Astrocyte (in vitro differentiated cells and primary cell): ENCODE results near the gene TSPAN32. TPM values are rescaled to one million over a fixed set of nuclear protein-coding genes. Genes with fewer than 3 reads are reported as not detected.

ENCODE experiments used
- DNase-seq: peaks from one replicate; pipeline ENCODE4 v3.0.0-alpha.2; 2010; ENCODE audit warnings: low read depth
- FAIRE-seq: peaks from 2 replicates; lab custom pipeline; 2011; peaks lifted over from hg19 to GRCh38; lab: Jason Lieb, UNC
- H2AFZ ChIP-seq: 2 replicates; pipeline ENCODE4 v1.6.0; 2012; ENCODE audit warnings: low read depth, low read length, inconsistent platforms
- H3K27ac ChIP-seq: 2 replicates; pipeline ENCODE4 v1.5.1; 2011; ENCODE audit warnings: low read depth, low read length, inconsistent platforms
- H3K27me3 ChIP-seq: 2 replicates; pipeline ENCODE4 v1.6.0; 2011; ENCODE audit warnings: low read length, inconsistent platforms; ENCODE audit not compliant: insufficient read depth
- H3K36me3 ChIP-seq: 2 replicates; pipeline ENCODE4 v1.5.1; 2011; ENCODE audit warnings: low read length, inconsistent platforms; ENCODE audit not compliant: insufficient read depth
- H3K4me1 ChIP-seq: 2 replicates; pipeline ENCODE4 v1.5.1; 2011; ENCODE audit warnings: low read length, inconsistent platforms; ENCODE audit not compliant: insufficient read depth
- H3K4me2 ChIP-seq: 2 replicates; pipeline ENCODE4 v1.6.0; 2012; ENCODE audit warnings: low read length, inconsistent platforms
- H3K4me3 ChIP-seq: 2 replicates; pipeline ENCODE4 v1.5.1; 2011; ENCODE audit warnings: low read depth, mild to moderate bottlenecking, low read length, inconsistent platforms; ENCODE audit not compliant: insufficient read depth
- H3K79me2 ChIP-seq: 2 replicates; pipeline ENCODE4 v1.6.0; 2012; ENCODE audit warnings: mild to moderate bottlenecking, low read length, inconsistent platforms; ENCODE audit not compliant: insufficient read depth
- H3K9ac ChIP-seq: 2 replicates; pipeline ENCODE4 v1.6.0; 2012; ENCODE audit warnings: mild to moderate bottlenecking, low read length, inconsistent platforms
- H3K9me3 ChIP-seq: 2 replicates; pipeline ENCODE4 v1.5.1; 2012; ENCODE audit warnings: low read depth, mild to moderate bottlenecking, low read length, inconsistent platforms; ENCODE audit not compliant: insufficient read depth
- H4K20me1 ChIP-seq: 2 replicates; pipeline ENCODE4 v1.6.0; 2012; ENCODE audit warnings: low read length, inconsistent platforms; ENCODE audit not compliant: insufficient read depth
- H3K27ac Mint-ChIP-seq: one replicate; pipeline ENCODE4 v1.8.0; 2021; ENCODE audit warnings: mild to moderate bottlenecking, mixed read lengths; ENCODE audit not compliant: unreplicated experiment
- H3K27me3 Mint-ChIP-seq: one replicate; pipeline ENCODE4 v1.8.0; 2021; ENCODE audit warnings: low read depth, mixed read lengths; ENCODE audit not compliant: unreplicated experiment
- H3K36me3 Mint-ChIP-seq: one replicate; pipeline ENCODE4 v1.8.0; 2021; ENCODE audit warnings: low read depth, mixed read lengths; ENCODE audit not compliant: unreplicated experiment
- H3K4me1 Mint-ChIP-seq: one replicate; pipeline ENCODE4 v1.8.0; 2021; ENCODE audit warnings: low read depth, mixed read lengths; ENCODE audit not compliant: unreplicated experiment
- H3K4me3 Mint-ChIP-seq: one replicate; pipeline ENCODE4 v1.8.0; 2021; ENCODE audit warnings: mild to moderate bottlenecking, moderate library complexity, mixed read lengths; ENCODE audit not compliant: unreplicated experiment
- H3K9me3 Mint-ChIP-seq: one replicate; pipeline ENCODE4 v1.8.0; 2021; ENCODE audit warnings: mild to moderate bottlenecking, mixed read lengths; ENCODE audit not compliant: unreplicated experiment
- CTCF ChIP-seq: IDR thresholded peaks from 2 replicates; pipeline ENCODE4 v1.5.1; 2011; ENCODE audit warnings: low read depth, mild to moderate bottlenecking, inconsistent platforms, low read length, moderate library complexity; ENCODE audit not compliant: insufficient read depth
- EZH2 ChIP-seq: IDR thresholded peaks from 2 replicates; pipeline ENCODE4 v1.6.1; 2012; ENCODE audit warnings: mild to moderate bottlenecking, low read length, inconsistent platforms; ENCODE audit not compliant: insufficient read depth
- total RNA-seq: library from RNA; stranded (reverse); gene quantifications from 2 replicates; pipeline ENCODE4 v1.2.1, GENCODE V29; 2021

Gene TSPAN32
- total RNA-seq, 1 donor from 2014 or later = not detected

GRCh38 chr11:2312232-2313042 lies 10.6 kb downstream of the TSPAN32 start:
- FAIRE-seq = no peak
- no peak for TF ChIP-seq CTCF
- no peak for TF ChIP-seq EZH2
- Mint-ChIP-seq H3K4me3 (no peak overlapping the region), H3K36me3 (peaks cover 5% of the 10 kb centered on the region), H3K27ac (no peak overlapping the region), H3K27me3 (peaks cover 7% of the 10 kb centered on the region), H3K4me1 (no peaks in the 10 kb centered on the region), H3K9me3 (no peaks in the 10 kb centered on the region)
- no peaks in the 10 kb centered on the region for H4K20me1 ChIP-seq
- no peak overlapping the region for H3K9ac ChIP-seq
- H3K4me2 ChIP-seq = peak overlapping the region; percentile 29
- no peaks in the 10 kb centered on the region for H3K27me3 ChIP-seq
- no peaks in the 10 kb centered on the region for H3K36me3 ChIP-seq
- no peak overlapping the region for H3K4me3 ChIP-seq
- H3K27ac ChIP-seq = no peak overlapping the region
- H3K4me1 ChIP-seq = peaks cover 16% of the 10 kb centered on the region
- DNase-seq = peak; percentile 35
- peak overlapping the region; percentile 63 for H2AFZ ChIP-seq
- H3K9me3 ChIP-seq = no peaks in the 10 kb centered on the region
- no peaks in the 10 kb centered on the region for H3K79me2 ChIP-seq

- Mint-ChIP-seq H3K27me3 (peaks cover 13% of the 10 kb centered on the region), H3K9me3 (peaks cover 4% of the 10 kb centered on the region), H3K4me3 (no peak overlapping the region), H3K36me3 (peaks cover 8% of the 10 kb centered on the region), H3K27ac (no peak overlapping the region), H3K4me1 (no peaks in the 10 kb centered on the region)
- Histone ChIP-seq H3K4me1 (peaks cover 16% of the 10 kb centered on the region), H3K9me3 (no peaks in the 10 kb centered on the region), H3K27me3 (no peaks in the 10 kb centered on the region), H3K36me3 (no peaks in the 10 kb centered on the region), H3K79me2 (no peaks in the 10 kb centered on the region), H3K27ac (no peak overlapping the region), H3K4me2 (no peak overlapping the region), H4K20me1 (no peaks in the 10 kb centered on the region), H2AFZ (no peak overlapping the region), H3K9ac (no peak overlapping the region), H3K4me3 (no peak overlapping the region)
- DNase-seq (no peak), FAIRE-seq (no peak)
- TF ChIP-seq EZH2 (no peak), CTCF (no peak)
Measured at GRCh38 chr11:2313051-2313951, 11.5 kb downstream of the TSPAN32 start.
